Measurements from ENCODE around the gene PCDH19. TPM values are rescaled to one million over a fixed set of nuclear protein-coding genes. Genes with fewer than 3 reads are reported as not detected.

Gene PCDH19
- polyA plus RNA-seq, 1 donor from 2014 or later = 8.2 TPM

DNA sequence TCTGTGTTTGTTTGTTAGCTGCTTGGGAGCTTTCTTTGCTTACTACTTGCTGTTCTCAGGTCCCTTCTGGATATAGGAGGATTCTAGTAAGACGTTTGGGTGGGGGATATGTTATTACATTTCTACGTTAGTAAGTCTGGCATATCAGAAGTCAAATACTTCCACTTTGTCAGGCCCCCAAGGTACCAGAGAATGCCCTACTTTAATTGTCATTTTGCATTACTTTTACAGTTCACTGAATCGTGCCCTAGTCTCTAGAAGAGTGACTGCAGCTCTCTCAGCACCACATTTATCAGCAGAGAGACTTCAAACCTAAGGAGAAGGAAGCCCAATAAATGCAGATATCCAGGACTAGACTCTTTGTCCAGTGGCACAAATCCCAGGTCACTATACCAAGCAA lies 54.4 kb downstream of the PCDH19 start:
- Histone ChIP-seq H3K9me3 (ENCODE audit: low read length) (no peaks in the 10 kb centered on the region), H3K4me3 (ENCODE audit: low read length) (no peak overlapping the region), H4K20me1 (ENCODE audit: insufficient read depth) (no peaks in the 10 kb centered on the region), H3K27ac (ENCODE audit: low read length) (no peak overlapping the region), H3F3A (ENCODE audit: insufficient read depth, low read length, poor library complexity, severe bottlenecking) (no peaks in the 10 kb centered on the region), H3K9me2 (ENCODE audit: insufficient read depth, low read length) (no peaks in the 10 kb centered on the region), H3K27me3 (ENCODE audit: insufficient read depth, low read depth, low read length) (no peaks in the 10 kb centered on the region), H3K36me3 (ENCODE audit: insufficient read depth, low read length) (no peaks in the 10 kb centered on the region), H3K79me2 (replicated peaks; ENCODE audit: insufficient read depth, low read length) (no peaks in the 10 kb centered on the region), H2AFZ (ENCODE audit: low read depth, low read length) (no peak overlapping the region), H3K4me2 (ENCODE audit: low read length) (no peak overlapping the region), H3K9ac (ENCODE audit: low read length) (no peak overlapping the region)
- TF ChIP-seq RAD21 (conservative IDR thresholded peaks at IDR 0.05) (no peak), TAF1 (IDR thresholded peaks at IDR 0.05; ENCODE audit: low read depth) (no peak), EP300 (conservative IDR thresholded peaks at IDR 0.05; ENCODE audit: poor library complexity, severe bottlenecking) (no peak), MXI1 (conservative IDR thresholded peaks at IDR 0.05; ENCODE audit: poor library complexity, severe bottlenecking) (no peak), SMC3 (conservative IDR thresholded peaks at IDR 0.05; ENCODE audit: poor library complexity) (no peak), EZH2 (IDR thresholded peaks at IDR 0.05; ENCODE audit: borderline replicate concordance, insufficient read depth, low read length, poor library complexity, severe bottlenecking) (no peak), POLR2AphosphoS5 (IDR thresholded peaks at IDR 0.05) (no peak)
- TF ChIP-seq, protein P1, sequence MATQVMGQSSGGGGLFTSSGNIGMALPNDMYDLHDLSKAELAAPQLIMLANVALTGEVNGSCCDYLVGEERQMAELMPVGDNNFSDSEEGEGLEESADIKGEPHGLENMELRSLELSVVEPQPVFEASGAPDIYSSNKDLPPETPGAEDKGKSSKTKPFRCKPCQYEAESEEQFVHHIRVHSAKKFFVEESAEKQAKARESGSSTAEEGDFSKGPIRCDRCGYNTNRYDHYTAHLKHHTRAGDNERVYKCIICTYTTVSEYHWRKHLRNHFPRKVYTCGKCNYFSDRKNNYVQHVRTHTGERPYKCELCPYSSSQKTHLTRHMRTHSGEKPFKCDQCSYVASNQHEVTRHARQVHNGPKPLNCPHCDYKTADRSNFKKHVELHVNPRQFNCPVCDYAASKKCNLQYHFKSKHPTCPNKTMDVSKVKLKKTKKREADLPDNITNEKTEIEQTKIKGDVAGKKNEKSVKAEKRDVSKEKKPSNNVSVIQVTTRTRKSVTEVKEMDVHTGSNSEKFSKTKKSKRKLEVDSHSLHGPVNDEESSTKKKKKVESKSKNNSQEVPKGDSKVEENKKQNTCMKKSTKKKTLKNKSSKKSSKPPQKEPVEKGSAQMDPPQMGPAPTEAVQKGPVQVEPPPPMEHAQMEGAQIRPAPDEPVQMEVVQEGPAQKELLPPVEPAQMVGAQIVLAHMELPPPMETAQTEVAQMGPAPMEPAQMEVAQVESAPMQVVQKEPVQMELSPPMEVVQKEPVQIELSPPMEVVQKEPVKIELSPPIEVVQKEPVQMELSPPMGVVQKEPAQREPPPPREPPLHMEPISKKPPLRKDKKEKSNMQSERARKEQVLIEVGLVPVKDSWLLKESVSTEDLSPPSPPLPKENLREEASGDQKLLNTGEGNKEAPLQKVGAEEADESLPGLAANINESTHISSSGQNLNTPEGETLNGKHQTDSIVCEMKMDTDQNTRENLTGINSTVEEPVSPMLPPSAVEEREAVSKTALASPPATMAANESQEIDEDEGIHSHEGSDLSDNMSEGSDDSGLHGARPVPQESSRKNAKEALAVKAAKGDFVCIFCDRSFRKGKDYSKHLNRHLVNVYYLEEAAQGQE (IDR thresholded peaks at IDR 0.05; ENCODE audit: borderline replicate concordance) = no peak
- TF ChIP-seq, protein P2, sequence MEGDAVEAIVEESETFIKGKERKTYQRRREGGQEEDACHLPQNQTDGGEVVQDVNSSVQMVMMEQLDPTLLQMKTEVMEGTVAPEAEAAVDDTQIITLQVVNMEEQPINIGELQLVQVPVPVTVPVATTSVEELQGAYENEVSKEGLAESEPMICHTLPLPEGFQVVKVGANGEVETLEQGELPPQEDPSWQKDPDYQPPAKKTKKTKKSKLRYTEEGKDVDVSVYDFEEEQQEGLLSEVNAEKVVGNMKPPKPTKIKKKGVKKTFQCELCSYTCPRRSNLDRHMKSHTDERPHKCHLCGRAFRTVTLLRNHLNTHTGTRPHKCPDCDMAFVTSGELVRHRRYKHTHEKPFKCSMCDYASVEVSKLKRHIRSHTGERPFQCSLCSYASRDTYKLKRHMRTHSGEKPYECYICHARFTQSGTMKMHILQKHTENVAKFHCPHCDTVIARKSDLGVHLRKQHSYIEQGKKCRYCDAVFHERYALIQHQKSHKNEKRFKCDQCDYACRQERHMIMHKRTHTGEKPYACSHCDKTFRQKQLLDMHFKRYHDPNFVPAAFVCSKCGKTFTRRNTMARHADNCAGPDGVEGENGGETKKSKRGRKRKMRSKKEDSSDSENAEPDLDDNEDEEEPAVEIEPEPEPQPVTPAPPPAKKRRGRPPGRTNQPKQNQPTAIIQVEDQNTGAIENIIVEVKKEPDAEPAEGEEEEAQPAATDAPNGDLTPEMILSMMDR (IDR thresholded peaks at IDR 0.05; ENCODE audit: poor library complexity, severe bottlenecking) = no peak

DNA sequence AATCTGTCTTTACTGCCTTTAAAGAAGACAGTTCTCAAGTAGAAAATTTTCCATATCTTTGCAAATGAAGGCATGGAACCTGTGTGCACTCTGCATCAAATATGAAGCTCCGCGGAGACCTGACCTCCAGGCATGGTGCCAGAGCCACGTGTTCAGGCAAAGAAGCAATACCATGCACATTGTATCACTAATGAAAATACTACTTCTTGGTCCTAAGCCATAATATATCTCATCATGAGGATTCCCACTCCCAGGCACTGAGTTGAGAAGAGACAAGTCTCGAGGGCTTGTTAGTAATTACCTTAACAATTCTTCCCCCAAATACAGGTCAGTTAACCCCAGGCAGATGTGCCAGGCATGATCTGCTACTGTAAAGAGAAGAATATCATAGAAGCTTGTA lies 56.7 kb downstream of the PCDH19 start:
- H4K20me1 ChIP-seq (ENCODE audit: insufficient read depth) = no peaks in the 10 kb centered on the region
- H3F3A ChIP-seq (ENCODE audit: insufficient read depth, low read length, poor library complexity, severe bottlenecking) = no peaks in the 10 kb centered on the region
- H3K9ac ChIP-seq (ENCODE audit: low read length) = no peak overlapping the region
- no peaks in the 10 kb centered on the region for H3K9me2 ChIP-seq (ENCODE audit: insufficient read depth, low read length)
- H3K79me2 ChIP-seq (replicated peaks; ENCODE audit: insufficient read depth, low read length) = no peaks in the 10 kb centered on the region
- no peak overlapping the region for H3K4me2 ChIP-seq (ENCODE audit: low read length)
- no peaks in the 10 kb centered on the region for H3K9me3 ChIP-seq (ENCODE audit: low read length)
- H3K27ac ChIP-seq (ENCODE audit: low read length) = no peak overlapping the region
- TF ChIP-seq, protein P1 (IDR thresholded peaks at IDR 0.05; ENCODE audit: borderline replicate concordance) = no peak
- TF ChIP-seq POLR2AphosphoS5 (IDR thresholded peaks at IDR 0.05) = no peak
- TF ChIP-seq SMC3 (conservative IDR thresholded peaks at IDR 0.05; ENCODE audit: poor library complexity) = no peak
- TF ChIP-seq EP300 (conservative IDR thresholded peaks at IDR 0.05; ENCODE audit: poor library complexity, severe bottlenecking) = no peak
- TF ChIP-seq RAD21 (conservative IDR thresholded peaks at IDR 0.05) = no peak
- H3K4me3 ChIP-seq (ENCODE audit: low read length) = no peak overlapping the region
- H3K27me3 ChIP-seq (ENCODE audit: insufficient read depth, low read depth, low read length) = no peaks in the 10 kb centered on the region
- no peaks in the 10 kb centered on the region for H3K36me3 ChIP-seq (ENCODE audit: insufficient read depth, low read length)
- H2AFZ ChIP-seq (ENCODE audit: low read depth, low read length) = no peak overlapping the region

Data from neural cell (in vitro differentiated cells).